GM18511 (cell line): ENCODE data around the gene VEGFB.

Experiments
- ATAC-seq: cut with Tn5 transposase; IDR thresholded peaks from one replicate; pipeline ENCODE4 v1.9.1; 2021; ENCODE audit warnings: mild to moderate bottlenecking, moderate library complexity; ENCODE audit not compliant: unreplicated experiment

VEGFB gene, protein sequence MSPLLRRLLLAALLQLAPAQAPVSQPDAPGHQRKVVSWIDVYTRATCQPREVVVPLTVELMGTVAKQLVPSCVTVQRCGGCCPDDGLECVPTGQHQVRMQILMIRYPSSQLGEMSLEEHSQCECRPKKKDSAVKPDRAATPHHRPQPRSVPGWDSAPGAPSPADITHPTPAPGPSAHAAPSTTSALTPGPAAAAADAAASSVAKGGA

DNA sequence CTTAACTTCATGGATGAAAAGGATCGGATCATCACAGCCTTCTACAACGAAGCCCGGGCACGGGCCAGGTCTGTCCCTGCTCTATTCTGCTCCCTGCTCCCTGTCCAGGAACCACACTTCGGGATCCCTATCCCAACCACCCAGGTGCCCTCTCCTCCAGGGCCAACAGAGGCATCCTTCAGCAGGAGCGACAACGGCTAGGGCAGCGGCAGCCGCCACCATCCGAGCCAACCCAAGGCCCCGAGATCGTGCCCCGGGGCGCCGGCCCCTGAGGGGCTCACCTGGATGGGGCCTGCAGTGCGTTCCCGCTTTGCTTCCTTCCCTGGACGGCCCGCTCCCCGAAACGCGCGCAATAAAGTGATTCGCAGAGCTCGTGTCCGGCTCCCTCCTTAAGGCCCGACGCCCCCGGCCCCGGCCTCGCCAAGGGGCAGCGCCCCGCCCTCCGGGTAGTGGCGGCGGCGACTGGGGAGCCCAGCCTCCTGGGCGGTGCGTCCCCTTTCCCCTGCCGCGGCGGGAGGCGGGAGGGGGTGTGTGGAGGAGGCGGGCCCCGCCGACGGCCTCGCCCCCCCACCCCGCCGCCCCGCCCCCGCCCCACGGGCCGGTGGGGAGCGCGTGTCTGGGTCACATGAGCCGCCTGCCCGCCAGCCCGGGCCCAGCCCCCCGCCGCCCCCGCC is at the start of gene VEGFB:
Gene VEGFB, plus strand, starts transcription at position 672 of the 674 bp plus-strand sequence. CDS start 250 bp downstream, outside the sequence.
- ATAC-seq = peak; percentile 40

DNA sequence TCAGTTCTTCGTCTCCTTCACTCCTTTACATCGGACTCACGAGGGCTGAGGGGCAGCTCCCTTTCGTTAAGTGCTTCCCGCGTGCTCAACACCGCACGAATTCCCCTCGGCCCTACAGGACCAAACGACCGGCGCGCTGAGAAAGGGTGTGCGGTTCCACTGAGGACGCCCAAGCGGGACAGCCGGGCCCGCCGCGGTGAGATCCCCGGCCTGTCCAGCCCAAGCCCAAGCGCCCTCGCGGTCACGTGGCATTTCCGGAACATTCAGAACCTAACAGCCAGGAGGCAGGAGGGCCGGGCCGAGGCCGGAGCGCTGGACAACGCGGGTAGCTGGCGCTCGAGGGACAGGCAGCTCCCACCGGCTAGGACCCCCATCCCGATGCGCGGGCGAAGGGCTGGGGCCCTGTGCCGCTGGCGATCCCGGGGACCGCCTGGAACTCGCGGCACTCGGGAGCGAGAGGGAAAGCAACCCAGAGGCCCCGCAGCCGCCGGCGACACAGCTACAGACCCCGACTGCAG is 49.1 kb upstream of the VEGFB start:
- ATAC-seq = peak; percentile 16

DNA sequence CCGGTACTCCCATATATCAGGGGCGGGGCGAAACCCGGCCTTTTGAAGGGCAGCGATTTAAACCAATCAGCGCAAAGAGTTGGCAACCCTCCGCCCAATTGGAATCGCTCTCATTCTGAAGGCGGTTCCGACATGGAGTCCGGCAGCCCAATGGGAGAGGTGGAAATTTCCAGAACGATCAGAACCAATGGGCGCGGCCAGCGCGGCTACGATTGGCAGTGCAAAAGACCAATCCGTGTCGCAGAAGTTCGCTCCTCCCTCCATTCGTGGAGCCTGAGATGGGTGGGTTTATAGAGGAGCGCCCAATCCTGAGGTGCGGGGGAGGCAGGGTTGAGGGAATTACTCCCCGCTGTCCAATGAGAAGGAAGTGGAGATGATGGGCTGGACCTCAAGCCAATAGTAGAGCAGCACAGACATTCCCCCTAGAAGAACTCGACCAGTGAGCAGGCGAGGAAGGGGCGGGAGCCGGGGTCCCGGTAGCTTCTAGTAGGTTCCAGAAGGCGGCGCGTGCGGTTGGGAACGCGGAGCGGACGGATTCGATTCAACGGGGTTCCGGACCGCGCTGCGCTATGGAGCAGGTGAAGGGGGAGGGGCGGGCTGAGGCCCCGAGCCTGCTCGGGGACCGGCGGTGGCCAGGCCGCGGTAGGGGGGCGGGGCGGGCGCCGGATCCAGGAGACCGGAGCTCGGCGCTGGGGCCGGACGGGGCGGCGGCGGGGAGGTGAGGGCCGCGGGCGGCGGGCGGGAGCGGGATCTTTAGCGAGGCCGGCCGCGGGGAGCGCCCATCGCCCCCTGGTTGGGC is 48.5 kb upstream of the VEGFB start, which contains the start of gene STIP1:
Gene STIP1, plus strand, starts transcription at position 479 of the 799 bp plus-strand sequence. Its CDS starts 91 bp downstream, at position 570.
- ATAC-seq = peak; percentile 87

DNA sequence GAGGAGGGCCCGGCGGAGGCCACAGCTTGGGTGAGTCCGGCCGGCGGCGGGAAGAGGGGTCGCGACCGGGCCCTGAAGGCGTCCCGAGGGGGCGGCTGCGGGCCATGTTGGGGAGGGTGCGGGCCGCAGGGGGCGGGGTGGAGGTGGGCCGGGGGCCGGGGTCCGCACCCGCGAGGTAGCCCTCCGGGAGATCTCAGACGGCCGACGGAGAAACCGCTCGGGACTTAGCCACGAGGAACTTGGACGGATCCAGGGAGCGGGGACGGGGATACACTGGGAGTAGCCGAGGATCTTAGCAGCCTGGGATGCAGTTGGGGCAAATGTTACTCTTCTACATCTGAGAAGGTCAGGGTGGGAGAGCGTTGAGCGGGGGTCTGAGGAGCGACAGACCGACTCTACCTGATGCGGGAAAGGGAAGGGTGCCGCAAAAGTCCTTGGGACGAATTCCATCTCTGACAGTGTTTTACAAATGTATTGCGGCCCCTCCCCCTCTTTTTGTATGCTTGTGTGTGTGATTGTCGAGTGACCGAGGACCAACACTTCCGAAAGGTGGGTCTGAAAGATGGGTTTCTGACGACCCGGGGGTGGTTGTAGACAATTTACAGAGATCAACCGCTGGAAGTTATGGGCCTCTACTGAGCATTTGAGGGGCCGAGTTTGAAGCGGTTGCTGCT is 47.8 kb upstream of the VEGFB start:
- no peak for ATAC-seq

DNA sequence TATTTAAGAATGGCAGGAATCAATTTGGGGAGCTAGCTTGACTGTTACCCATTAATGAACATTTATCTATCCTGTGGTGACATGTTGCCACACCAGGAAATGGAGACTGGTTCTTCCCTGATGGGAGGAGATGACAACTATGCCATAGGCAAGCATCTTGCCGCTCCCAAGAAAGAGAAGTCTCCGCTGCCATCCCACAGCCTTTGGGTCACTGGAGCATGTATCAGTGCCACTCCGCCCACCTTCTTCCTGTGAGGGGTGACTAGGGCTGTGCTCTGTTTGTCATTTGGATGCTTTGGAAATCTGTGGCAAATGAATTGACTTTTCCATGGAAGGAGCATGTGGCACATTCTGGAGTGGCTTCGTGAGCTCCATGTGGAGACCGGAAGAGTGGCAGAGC is 42.0 kb upstream of the VEGFB start:
- no peak for ATAC-seq

DNA sequence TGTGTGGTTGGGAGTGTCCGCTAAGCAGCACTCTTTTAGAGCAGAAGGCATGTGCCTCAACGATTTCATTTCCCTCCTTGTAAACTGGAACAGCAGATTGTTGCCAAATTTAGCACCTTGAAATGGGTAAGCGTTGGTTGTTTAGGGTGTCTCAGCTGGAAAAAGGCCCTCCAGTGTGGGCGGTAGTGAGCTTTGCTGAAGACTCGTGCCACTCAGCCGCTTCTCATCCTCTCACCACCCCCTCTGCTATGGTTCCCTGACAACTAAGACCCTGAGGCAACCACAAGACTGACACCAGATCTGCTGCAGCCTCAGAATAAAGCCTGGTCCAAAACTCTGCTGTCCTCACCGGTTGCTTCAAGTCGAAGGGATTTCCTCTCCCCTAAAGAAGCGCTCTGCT is 37.8 kb upstream of the VEGFB start:
- no peak for ATAC-seq

DNA sequence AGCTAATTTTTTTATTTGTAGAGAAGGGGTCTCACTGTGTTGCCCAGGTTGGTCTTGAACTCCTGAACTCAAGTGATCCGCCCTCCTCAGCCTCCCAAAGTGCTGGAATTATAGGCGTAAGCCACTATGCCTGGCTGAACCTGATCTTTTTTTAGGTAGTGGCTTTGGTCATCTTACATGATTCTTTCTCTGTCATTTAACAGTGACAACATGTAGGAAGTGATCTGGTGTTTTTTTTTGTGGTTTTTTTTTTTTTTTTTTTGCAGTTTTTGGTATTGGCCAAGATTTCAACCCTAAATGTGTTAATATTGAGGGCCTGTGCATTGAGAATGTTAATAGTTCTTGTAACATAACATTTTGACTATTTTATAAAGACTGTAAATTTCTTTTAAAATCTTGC is 35.9 kb upstream of the VEGFB start:
- no peak for ATAC-seq

DNA sequence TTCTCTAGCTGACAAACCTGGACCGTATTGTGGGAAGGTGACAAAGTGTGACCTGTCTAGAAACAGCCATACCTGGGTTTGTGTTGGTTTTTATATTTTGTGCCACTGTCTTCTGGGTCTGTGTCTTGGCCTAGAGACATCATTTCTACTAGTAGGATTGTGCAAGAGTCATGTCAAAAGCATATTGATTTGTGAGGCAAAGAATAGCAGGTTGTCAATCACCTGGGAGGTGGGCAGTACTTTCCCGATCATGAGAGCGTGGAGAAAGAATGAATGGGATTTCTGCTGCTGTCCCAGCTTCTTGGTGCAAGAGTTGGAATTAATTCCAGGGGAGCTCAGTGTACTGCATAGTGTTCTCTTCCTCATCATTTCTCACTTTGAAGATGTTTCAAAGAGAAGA is 32.8 kb upstream of the VEGFB start:
- ATAC-seq = no peak

DNA sequence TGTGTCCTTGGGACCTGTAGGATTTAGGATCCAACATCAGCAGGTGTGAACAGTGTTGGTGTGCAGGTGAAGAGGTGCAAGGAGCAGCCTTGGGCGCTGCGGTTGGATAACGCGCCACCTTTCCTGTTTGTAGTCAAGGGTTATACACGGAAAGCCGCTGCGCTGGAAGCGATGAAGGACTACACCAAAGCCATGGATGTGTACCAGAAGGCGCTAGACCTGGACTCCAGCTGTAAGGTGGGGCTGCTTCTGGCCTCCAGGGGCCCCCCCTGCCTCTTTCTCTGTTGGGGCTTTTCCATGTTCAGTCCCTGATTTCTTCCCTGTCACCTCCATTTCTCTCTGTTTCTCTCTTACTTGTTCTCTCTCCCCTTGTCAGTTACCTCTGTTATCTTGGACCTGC is 31.4 kb upstream of the VEGFB start:
- no peak for ATAC-seq

DNA sequence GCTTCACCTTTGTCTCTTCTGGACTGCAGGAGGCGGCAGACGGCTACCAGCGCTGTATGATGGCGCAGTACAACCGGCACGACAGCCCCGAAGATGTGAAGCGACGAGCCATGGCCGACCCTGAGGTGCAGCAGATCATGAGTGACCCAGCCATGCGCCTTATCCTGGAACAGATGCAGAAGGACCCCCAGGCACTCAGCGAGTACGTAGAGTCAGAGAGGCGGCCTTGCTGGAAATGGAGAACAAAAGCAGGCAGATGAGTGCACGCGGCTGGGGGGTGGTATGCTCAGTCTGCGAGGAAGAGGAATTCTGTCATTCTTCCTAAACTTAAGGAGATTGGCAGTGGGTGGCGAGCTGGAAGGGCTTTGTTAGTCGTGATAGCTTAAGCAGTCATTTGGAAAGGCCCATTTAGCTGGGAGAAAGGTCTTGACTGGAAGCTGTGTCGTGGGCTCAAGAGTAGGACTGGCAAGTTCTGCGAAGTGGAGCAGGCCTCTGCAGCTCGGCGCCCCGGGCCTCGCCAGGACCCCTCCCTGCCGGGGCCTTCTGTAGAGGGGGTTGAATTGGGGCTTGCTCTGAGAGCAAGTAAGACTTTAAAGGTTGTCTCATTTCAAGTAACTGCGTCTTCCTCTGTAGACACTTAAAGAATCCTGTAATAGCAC is 30.8 kb upstream of the VEGFB start:
- ATAC-seq = no peak

DNA sequence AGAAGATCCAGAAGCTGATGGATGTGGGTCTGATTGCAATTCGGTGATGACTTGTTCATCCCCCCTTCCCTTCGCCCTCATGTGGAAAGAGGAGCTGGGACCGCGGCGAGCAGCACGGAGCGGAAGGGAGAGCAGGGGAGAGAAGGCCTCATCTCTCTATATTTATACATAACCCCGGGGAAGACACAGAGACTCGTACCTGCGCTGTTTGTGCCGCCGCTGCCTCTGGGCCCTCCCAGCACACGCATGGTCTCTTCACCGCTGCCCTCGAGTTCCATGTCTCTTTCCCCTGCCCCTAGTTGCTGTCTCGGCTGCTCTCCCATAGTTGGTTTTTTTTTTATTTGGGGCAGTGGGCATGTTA is 30.3 kb upstream of the VEGFB start:
- no peak for ATAC-seq

DNA sequence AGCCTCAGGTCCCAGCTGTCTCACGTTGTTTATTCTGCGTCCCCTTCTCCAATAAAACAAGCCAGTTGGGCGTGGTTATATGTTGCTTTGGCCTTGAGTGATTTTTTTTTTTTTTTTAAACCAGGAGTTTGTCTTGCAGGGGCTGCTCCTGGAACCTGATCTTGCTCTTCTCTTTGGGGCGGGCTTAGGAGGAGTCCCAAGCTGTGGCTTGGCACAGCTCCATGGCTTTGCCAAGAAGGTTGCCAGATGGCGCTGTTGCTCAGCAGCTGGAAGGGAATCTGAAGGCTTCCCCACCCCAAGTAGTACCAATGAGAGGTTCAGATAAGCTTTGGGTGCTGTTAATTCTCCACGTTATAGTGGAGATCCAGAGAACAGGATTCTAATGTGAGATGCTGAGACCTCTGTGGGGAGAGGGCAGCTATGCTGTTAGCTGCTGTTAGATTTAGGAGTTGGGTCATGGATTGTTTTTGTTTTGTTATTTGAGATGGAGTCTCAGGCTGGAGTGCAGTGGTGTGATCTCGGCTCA is 29.9 kb upstream of the VEGFB start:
- ATAC-seq = no peak

DNA sequence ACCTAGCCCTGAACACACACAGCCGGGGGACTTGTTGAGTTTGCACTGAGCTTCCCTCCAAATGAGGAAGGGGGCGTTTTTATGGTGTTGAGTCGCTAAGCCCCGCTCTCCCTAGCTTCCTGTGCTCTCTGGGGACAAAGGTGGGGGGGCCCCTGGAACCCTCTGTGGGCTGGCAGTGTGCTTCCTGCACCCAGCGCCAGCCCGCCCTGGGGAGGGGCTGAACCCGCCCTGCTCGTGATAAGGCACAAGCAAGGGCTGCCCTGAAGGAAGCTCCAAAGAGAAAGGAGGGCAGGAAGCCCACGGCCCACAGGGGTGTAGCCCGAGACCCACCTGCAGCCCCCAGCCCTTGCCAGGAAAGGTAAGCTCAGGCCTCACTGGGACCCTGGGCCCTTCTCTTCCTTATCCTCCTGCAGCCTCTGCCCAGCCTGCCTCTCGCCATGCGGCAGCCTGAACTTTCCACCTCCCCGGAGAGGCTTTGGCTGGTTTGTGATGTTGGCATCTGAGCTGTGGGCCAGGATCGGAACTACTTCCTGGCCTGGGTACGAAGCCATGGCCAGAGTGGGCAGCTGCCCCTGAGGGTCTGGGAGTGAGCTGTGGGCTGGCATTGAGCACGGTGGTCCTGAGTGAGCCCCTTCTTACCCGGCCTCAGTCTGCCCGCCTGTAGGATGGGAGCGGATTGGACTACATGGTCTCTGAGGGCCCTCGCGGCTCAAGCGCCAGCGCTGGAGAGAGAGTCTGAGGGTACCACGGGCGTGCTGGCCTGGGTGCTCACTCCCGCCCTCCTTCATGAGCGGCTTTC is 27.7 kb upstream of the VEGFB start, which contains the start of gene FERMT3:
Gene FERMT3, plus strand, starts transcription at position 265 of the 799 bp plus-strand sequence. CDS start 644 bp downstream, outside the sequence.
- peak; percentile 57 for ATAC-seq

DNA sequence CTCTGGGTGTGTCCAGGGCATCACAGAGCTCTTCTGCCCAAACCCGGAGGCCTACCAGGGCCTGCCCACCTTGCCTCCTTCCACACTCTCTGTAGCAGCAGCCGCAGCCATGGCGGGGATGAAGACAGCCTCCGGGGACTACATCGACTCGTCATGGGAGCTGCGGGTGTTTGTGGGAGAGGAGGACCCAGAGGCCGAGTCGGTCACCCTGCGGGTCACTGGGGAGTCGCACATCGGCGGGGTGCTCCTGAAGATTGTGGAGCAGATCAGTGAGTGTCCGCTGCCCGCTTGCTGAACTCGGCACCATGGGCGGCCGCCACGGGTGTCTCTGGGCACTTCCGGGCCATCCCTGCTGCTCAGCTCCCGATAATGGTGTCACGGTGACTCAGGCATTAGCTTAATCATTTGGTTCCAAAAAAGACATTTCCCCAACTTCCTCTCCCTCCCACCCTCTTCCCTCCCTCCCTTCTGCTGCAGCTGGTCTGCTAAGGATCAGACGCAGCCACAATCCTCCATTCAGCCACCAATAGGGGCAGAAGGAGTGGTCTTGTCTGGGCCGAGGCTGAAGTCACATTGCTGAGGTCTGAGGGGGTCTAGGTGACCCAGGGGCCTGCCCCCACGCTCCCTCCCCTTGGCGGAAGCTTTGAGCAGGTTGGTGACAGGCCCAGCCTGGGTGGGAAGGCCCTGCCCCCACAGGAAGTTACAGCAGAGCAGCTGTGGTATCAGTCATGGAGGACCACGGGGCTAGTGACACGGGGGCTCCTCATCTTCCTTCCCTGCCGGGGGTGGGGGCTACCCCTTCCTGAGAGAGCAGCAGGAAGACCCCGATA is 26.9 kb upstream of the VEGFB start:
- ATAC-seq = peak; percentile 75

DNA sequence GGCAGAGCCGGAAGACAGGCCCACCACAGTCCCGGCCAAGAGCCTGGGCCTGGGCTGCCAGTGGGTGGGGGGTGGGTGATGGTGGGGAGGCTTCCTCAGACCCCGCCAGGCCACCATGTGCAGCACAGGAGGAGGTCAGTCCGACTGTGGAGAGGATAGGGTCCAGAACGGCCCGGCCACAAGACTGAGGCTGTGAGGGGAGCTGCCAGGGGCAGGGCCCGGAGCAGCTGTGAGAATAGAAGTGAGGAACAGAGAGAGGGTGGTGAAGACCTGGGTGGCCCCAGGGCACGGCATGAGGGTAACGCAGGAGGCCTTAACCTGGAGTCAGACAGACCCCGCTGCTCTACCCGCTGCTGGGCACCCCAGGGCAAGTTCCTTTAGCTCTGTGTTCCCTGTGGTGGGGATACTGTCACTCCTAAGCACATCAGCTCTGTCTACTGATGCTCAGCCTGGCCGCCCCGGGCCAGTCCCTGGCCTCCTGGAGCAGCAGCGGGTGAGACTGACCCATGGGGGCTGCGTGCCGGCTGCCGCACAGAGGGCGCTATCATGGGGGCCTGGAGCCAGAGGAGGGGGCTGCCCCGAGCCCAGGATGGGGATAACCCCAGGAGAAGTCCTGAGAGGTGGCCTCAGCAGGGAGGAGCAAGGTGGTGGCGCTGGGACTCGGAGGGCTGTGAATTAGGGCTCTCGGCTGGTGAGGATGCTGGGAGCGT is 26.1 kb upstream of the VEGFB start:
- no peak for ATAC-seq

DNA sequence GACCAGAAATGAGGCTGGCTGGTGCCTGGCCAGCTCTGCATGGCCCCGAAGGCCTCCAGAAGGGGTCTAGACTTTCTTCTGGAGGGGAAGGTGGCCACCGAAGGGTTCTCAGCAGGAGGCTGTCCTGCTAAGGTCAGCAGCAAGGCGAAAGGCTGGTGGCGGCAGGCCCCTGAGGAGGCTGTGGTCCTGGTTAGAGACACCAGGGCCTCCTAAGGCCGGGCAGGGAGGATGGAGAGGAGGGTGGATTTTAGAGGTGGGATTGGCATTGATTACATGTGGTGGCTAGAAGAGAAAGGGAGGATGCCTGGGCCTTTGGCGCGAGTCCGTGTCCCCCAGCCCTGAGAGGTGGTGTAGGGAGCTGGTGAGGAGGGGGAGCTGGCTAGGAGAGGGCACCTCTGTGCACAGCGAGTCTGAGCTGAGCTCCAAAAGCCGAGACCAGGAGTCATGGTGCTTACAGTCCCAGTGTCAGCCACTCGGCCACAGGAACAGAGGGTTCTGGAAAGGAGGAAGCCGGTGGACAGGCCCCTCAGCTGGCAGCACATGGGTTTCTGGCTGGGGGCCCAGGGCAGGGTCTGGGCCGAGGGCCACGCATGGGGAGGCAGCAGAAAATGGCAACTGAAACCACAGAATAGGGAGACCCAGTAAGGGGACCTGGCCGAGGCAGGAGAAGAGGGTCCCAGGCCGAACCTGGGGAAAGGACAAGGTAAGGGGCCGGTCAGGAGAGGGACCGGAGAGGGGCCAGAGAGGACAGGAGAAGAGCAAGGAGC is 25.4 kb upstream of the VEGFB start:
- no peak for ATAC-seq

DNA sequence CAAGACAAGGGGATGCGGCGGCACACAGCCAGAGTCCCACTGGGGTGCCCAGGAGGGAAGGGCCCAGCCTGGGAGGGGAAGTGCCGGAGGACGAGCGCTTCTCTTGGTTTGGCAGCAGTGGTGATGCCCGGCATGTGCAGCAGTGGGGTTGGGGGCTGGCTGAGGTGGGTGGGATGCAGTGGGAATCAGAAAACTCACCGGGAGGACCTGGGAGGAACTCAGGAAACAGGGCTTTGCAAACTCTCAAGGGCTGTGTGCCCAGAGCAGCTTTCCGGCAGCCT is 24.9 kb upstream of the VEGFB start:
- no peak for ATAC-seq
